ENCODE data around the gene KDM4B. TPM values are rescaled to one million over a fixed set of nuclear protein-coding genes. Genes with fewer than 3 reads are reported as not detected.
A peak's percentile ranks its signal among the peaks of the same experiment; 100 is the strongest.

The KDM4B gene
- total and polyA plus RNA-seq, 9 of the 15 experiments (the other 6 are each of a cell fraction or from before 2014, with no cell fraction given): 0.21 to 29.9 (median 7.3) TPM

- ChIA-PET CTCF (ENCODE audit: low intra/inter-chr PET ratio) (no interaction called here), POLR2A (interaction anchor here (0.6 to 0.7 kb wide), 3 partner anchors 10 to 1534 kb away, joined by 3 to 4 read pairs (median 3); no protein-coding TSS in a partner anchor)
- no peak overlapping the region for H3K4me3 ChIP-seq
- TF ChIP-seq ATF1 (CRISPR knock-in tag; IDR thresholded peaks at IDR 0.05) (no peak), ATF1 (tag; IDR thresholded peaks at IDR 0.05) (no peak), RBM22 (IDR thresholded peaks at IDR 0.05; ENCODE audit: low read depth, low read length, poor library complexity, severe bottlenecking) (peak; percentile 57)
- no peaks in the 10 kb centered on the region for H3K27me3 ChIP-seq (ENCODE audit: control insufficient read depth in 2 of 2, insufficient read depth in 2 of 2, low read length in 2 of 2)
- no peak for FAIRE-seq
- no peaks in the 10 kb centered on the region for H4K20me1 ChIP-seq (replicated peaks; ENCODE audit: control insufficient read depth, insufficient read depth, low read length)
- no TSS peak for BruUV-seq (replicated peaks)
- H3K4me1 ChIP-seq (replicated peaks in 1 of 2; ENCODE audit: control insufficient read depth in 2 of 2, insufficient read depth in 2 of 2, low read length in 2 of 2): peaks cover 0 to 26% of the 10 kb centered on the region in 2 experiments; a peak in 3 of 5 replicates
- no peaks in the 10 kb centered on the region for H3K79me2 ChIP-seq (ENCODE audit: control insufficient read depth, insufficient read depth, low read length)
- WGBS (ENCODE audit: insufficient coverage, low coverage, missing lambda C conversion rate): 87% methylated on average over 26 of the region's 51 CpGs
- no peaks in the 10 kb centered on the region for H3K9me3 ChIP-seq (replicated peaks; ENCODE audit: control insufficient read depth, insufficient read depth, low read depth, low read length)
- intact Hi-C loops (cut with micrococcal nuclease): no loop called here
- H3K36me3 ChIP-seq (ENCODE audit: control insufficient read depth, insufficient read depth, low read length): peaks cover 24% of the 10 kb centered on the region; the same call in 2 of the 3 replicates
- H3K9ac ChIP-seq (ENCODE audit: insufficient read depth in 1 of 2, low read depth in 2 of 2, low read length in 2 of 2): no peak overlapping the region; a peak in 1 of 4 replicates
- no peak overlapping the region for H2AFZ ChIP-seq (ENCODE audit: low read depth, low read length)
- H3K4me2 ChIP-seq (ENCODE audit: insufficient read depth, low read length): no peak overlapping the region
- ATAC-seq: no peak
- no peak overlapping the region for H3K27ac ChIP-seq (ENCODE audit: extremely low read depth, low read depth, low read length)
- no peaks in the 10 kb centered on the region for H3K9me1 ChIP-seq (ENCODE audit: control insufficient read depth, insufficient read depth, low read length)
- DNase-seq (ENCODE audit: extremely low read depth in 1 of 4, low spot score in 3 of 4): no peak
- in situ Hi-C loops (cut with MboI): no loop called here
These were observed 174.8 kb downstream of the KDM4B start for GRCh38 chr19:5143471-5144411.

- Histone ChIP-seq H3K27ac (ENCODE audit: extremely low read depth, low read depth, low read length) (no peak overlapping the region), H3K4me3 (no peak overlapping the region), H3K4me2 (ENCODE audit: insufficient read depth, low read length) (no peak overlapping the region), H3K4me1 (replicated peaks in 1 of 2; ENCODE audit: control insufficient read depth in 2 of 2, insufficient read depth in 2 of 2, low read length in 2 of 2) (peaks cover 0 to 25% of the 10 kb centered on the region in 2 experiments; a peak in 1 of 5 replicates), H3K9me1 (ENCODE audit: control insufficient read depth, insufficient read depth, low read length) (no peaks in the 10 kb centered on the region), H4K20me1 (replicated peaks; ENCODE audit: control insufficient read depth, insufficient read depth, low read length) (no peaks in the 10 kb centered on the region), H3K79me2 (ENCODE audit: control insufficient read depth, insufficient read depth, low read length) (no peaks in the 10 kb centered on the region), H3K27me3 (ENCODE audit: control insufficient read depth in 2 of 2, insufficient read depth in 2 of 2, low read length in 2 of 2) (no peaks in the 10 kb centered on the region), H3K36me3 (ENCODE audit: control insufficient read depth, insufficient read depth, low read length) (peaks cover 17% of the 10 kb centered on the region; the same call in 2 of the 3 replicates), H2AFZ (ENCODE audit: low read depth, low read length) (no peak overlapping the region), H3K9ac (ENCODE audit: insufficient read depth in 1 of 2, low read depth in 2 of 2, low read length in 2 of 2) (no peak overlapping the region), H3K9me3 (replicated peaks; ENCODE audit: control insufficient read depth, insufficient read depth, low read depth, low read length) (no peaks in the 10 kb centered on the region)
- intact Hi-C loops (cut with micrococcal nuclease) (no loop called here), in situ Hi-C loops (cut with MboI) (no loop called here)
- DNase-seq (ENCODE audit: extremely low read depth in 1 of 4, low spot score in 3 of 4): no peak
- FAIRE-seq: no peak
- WGBS (ENCODE audit: insufficient coverage, low coverage, missing lambda C conversion rate): 91% methylated on average over 13 of the region's 23 CpGs
- TF ChIP-seq SRSF1 (IDR thresholded peaks at IDR 0.05; ENCODE audit: low read depth, low read length): no peak
- ChIA-PET POLR2A (interaction anchor here (0.7 kb wide), 1 partner anchor 9 kb away, joined by 3 read pairs; no protein-coding TSS in a partner anchor), CTCF (ENCODE audit: low intra/inter-chr PET ratio) (no interaction called here)
- no peak for ATAC-seq
- no TSS peak for BruUV-seq (replicated peaks)
These were observed 175.7 kb downstream of the KDM4B start for GRCh38 chr19:5144545-5145179.
